ENCODE results near the gene EXOC6B.
"Not testable (repeated sequence)": the region's sequence is repeated elsewhere in the genome, so short reads cannot be mapped to it uniquely, and the experiment has no call there.

GRCh38 chr2:72583836-72584235 lies 242.0 kb downstream of the EXOC6B start:
- not testable (repeated sequence) for TF ChIP-seq POLR2AphosphoS5 (IDR thresholded peaks at IDR 0.05; ENCODE audit: borderline replicate concordance, low read depth, low read length); EZH2 (IDR thresholded peaks at IDR 0.05)

Data from SK-N-MC (cell line).